Stimulated activated CD8-positive, alpha-beta memory T cell treated with anti-CD3 and anti-CD28 coated beads, Interleukin-2, amount 100 ng/mL, for 1 hour (primary cell): ENCODE results near the gene COLQ.

Source experiments
- DNase-seq, 2 donors: peaks; one replicate each; pipeline ENCODE4 v3.0.0-alpha.2; 2020; ENCODE audit warnings: low read depth in 2 of 2

Gene COLQ

DNA sequence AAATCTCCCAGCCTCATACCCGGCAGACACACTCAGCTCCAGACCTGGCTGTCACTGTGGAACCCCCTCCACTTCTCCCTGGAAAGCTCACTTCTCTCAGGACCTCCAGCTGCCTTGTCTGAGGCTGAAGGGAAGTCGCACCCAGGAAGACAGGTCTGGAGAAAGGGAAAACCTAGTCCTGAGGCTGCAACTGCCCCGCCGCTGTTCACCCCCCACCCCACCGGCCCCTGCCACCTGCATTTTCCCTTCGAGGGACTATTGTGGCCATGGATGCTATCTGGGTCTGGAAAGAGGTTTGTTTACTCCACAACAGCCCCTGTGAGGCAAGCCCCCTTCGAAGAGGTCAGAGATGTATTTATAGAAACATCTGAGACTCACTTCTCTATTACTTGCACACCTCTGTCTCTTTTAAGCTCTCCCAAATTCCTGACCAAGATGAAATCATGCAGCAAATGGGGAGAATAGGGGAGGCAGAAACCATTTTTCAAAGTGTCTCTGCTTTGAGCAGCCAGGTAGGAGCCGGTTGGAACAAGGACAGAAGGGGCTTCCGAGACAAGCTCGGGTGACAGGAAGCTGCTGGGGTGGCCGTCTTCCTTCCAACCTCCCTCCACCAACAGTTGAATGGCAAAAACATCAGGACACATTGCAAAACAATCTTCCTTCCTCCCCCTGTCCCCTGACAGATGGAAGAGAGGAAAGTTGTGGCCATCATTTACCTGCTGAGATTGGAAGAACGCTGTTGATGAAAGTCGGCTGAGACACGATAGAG is 518 bp downstream of the COLQ start:
- no peak for DNase-seq

DNA sequence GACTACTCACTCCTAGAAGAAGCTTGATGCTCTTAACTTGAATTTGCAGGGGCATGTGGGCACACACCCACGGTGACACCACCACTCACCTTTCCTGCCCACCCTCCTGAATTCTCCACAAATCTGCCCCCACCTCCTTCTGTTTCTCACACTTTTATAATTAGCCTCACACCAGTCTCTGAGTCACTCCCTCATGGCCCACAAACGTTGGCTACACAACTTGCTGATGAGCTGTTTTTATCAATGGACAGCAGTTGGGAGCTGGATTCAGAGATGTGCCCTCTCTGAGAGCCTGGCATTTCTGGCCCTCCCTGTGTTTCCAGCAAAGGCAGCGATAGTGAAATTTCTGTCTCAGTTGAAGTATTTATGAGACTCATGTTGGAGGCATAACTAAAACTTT is 1.3 kb downstream of the COLQ start:
- no peak for DNase-seq

DNA sequence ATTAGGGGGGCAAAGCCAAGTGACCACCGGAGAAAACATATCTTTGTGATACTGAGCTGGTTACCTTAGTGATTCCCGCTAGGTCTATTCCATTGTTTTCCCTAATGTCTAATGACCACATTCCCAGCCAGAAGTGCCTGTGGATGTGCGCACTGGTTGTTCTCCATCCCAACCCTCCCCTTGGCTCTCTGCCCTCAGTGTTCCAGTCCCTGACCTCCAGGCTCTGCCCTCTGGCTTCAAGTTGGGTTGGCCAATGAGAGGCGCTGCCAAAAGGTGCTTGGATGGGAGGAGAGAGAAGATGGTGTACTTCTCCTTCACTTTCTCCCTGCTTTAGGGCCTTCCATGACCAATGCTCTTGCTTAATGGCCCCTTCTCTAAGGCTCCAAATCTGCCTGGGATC is 2.4 kb downstream of the COLQ start:
- DNase-seq, result no peak

DNA sequence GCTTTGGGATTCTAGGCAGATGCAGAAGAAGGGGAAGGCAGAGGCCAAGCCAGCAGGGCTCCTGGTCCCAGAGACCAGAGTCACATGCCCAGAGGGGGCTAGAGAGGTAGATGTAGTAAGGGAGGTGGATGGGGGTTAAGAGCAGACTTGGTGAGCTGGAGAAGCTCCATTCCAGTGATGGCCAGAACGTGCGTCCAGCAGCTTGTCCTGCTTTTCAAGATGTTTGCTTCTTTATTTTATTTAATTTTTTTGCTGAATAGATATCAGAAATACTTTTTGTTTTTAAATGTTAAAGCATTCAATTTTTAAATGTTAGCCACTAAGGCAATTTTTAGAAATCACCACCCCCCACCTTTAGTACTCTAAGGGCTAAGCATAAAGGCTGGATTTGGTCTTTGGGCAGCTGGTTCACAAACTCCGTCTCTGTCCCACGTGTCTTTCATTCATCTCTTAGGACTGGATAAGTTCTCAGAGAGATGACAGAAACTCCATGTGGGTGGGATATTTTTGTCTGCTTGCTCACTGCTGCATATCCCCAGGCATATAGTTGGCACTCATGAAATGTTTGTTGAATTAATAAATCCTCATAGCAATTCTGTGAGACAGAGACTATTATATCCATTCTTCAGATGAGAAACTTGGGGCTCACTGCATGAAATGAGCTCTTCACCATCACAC is 6.7 kb downstream of the COLQ start:
- DNase-seq, result no peak

DNA sequence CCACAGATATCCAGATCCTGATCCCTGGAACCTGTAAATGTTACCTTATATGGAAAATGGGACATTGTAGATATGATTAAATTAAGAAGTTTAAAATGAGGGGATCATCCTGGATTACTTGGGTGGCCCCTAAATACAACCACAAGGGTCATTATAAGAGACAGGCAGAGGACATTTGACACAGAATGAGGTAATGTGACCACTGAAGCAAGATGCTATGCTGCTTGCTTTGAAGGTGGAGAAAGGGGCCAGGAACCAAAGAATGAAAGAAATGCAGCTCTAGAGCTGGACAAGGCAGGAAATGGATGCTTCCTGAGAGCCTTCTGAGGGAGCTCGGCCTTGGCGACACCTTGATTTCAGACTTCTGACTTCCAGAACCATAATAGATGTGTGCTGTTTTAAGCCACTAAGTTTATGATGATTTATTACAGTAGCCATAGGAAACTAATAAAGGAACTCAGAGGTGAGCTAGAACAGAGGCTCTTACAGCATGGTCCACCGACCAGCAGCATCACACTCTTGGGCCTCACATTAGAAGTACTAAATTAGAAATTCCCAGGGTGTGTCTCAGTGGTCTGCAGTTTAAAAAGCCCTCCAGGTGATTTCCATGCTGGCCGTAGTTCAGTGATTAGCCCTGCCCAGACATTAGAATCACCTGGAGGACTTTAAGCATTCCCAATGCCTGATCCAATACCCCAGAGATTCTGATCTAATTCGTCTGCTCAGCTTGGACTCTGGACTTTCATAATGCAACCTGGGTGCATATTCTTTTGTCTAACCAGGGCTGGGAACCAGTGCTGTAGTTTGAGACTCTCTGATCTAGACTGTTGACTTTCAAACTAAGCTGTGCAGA is 7.5 kb downstream of the COLQ start:
- DNase-seq, result no peak

DNA sequence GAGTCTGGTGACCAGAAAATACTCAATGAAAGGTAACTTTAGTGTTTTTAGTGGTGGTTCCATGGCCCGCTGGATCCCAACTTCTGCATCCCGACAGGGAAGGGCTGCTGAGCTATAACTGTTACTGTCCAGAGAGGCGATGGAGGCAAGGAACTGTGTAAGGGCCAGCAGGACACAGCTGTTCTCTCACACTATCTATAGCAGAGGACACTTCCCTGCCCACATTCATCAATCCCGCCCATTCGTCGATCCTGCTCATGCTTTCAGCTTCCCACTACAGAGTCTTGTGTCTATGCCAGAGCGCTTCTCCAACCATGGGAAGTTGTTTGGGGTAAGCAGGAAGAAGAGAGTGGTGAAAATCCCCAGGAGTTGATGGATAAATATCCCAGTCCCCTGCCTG is 8.4 kb downstream of the COLQ start:
- no peak for DNase-seq

DNA sequence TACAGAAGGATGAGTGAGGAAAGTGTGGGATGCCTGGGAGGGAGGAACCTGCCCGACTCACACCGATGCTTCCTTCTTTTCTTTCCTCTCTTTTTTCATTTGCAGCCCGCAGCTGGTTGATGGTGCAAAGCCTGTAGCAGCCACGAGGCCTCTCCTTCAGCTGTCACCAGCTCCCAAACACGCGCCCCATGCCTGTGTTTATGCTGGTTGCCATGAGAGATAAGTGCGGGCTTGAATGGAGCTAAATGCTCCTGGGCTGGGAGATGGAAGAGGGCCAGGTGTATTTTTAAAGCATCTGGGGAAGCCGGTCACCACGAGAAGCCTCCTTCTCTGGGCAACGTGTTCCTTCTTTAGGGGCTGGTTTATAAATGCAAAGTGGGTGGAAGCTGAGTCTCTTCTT is 9.3 kb downstream of the COLQ start:
- no peak for DNase-seq

DNA sequence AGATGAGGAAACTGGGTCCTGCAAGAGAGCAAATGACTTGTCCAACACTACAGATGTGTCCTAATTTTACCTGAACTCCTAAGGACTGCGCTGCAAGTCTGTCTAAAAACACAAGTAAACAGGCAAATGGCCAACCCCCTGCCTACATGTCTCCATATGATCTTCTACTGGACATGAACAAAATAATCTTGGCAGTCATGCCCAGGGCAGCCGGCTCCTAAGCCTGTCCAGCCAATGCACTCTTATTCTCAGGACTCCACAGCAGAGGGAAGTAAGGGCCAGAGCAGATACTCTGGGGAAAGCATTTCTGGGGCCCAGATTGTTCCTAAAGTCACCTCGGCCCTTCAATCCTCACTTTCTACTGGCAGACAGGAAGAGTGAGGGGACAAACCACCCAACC is 10.3 kb downstream of the COLQ start:
- DNase-seq, result no peak

DNA sequence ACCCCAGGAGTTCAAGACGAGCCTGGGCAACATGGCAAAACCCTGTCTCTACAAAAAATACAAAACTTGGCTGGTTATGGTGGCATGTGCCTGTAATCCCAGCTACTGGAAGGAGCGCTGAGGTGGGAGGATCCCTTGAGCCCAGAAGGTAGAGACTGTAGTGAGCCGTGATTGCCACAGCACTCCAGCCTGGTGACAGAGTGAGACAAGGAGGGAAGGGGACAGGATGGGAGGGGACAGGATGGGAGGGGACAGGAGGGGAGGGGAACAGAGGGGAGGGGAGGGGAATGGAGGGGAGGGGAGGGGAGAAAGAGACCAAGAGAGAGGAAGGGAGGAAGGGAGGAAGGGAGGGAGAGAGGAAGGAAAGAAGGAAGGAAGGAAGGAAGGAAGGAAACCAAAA is 11.0 kb downstream of the COLQ start:
- DNase-seq, result no peak

DNA sequence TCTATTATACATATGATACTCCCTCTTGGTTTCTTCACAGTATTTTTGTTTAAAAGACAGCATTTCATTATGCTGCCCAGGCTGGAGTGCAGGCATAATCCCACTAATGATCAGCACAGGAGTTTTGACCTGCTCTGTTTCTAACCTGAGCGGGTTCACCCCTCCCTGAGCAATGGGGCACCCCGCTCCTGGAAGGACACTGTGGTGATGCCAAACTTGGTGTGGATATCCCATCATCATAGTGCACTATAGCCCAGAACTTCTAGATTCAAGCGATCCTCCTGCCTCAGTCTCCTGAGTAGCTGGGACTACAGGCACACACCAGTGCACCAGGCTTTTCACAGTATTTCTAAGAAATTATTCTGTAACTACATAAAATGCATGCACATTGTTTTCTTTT is 14.9 kb downstream of the COLQ start:
- DNase-seq, result no peak

DNA sequence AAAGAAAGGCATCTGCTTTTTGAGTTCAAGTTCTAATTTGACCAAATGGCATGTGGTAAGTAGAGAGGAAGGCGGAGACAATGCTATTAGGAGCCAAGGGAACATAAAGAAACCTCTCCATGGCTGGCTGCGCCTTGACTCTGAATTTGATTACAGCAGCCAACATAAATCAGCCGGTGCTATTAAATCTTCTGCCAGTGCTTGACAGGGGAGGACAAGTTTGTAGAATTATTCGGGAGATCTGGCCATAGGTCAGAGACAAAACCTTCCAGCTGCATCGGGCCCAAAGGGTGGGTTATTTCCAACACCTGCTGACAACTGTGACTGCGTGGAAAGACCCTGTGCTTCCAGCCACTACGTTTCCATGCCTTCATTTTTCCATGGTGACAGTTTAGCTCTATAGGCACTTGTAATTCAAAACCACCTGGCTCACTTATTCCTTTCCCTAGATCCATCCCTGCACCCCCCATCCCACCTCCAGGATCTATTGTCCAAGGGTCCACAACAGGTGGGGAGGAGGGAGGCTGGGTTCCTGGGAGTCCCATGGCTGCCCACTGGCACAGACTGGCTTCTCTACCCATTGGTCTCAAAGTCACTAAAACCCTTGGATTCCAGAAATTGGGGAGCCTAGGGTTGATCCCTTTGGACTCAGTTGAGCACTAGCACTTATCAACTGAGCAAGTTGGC is 15.9 kb downstream of the COLQ start:
- no peak for DNase-seq

DNA sequence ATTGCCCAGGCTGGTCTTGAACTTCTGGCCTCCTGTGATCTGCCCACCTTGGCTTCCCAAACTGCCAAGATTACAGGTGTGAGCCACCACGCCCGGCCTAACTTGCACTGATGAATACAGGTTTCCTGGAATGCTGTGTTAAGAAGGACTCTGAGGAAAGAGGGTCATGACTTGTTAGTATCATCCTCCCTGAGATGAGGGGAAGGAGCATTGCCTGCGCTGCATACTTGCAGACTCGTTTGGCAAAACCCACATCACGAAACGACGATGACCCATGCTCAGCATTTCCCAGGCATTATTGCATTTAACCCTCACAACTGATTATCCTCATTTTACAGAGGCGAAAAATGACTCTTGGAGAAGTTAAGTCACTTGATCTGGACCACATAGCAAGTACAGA is 18.9 kb downstream of the COLQ start:
- no peak for DNase-seq

DNA sequence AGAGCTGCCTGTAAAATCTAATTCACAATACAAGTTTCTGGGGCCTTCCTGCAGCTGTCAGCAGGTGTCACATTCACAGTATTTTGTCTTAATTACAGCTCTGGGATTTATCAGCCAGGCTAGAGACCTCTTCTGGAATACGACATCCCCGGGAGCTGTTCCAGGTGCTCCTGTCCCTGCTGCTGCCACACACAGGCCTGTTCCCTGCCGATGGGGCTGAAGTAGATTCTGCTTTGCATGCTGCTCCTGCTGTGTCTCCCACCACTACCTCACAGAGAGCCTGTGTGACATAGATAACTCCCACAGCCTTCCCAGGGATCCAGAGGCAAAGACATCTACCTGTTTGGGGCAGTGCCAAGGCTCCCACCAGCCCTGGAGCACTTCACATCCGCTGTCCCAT is 20.4 kb downstream of the COLQ start:
- DNase-seq, result no peak

DNA sequence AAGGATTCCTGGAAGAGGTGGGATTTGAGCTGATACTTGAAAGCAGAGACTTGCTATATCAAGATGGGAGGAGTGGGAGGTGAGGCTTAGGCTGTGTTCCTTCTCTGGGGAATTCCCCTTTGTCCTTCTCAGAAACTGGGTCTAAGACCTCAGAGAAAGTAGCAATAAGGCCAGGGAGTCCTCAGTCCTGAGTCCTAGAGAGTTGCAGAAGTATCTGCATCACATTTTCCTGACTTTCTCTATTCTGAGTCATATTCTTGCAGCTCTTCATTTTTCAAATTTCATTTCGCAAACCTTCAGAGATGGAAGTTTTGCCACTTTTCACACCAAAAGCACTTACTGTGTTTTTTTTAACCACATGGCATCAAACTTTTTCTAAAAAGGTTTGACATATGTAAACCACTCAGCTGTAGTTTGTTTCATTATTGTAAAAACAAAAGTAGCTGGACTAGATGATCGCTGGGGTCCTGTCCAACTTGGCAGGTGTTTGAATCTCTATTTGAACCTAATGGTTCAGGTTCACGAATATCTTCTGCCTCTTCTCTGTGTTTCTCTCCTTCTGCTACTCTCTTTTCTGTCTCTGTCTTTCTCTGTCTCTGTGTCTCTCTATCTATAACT is 21.3 kb downstream of the COLQ start:
- DNase-seq, result no peak

DNA sequence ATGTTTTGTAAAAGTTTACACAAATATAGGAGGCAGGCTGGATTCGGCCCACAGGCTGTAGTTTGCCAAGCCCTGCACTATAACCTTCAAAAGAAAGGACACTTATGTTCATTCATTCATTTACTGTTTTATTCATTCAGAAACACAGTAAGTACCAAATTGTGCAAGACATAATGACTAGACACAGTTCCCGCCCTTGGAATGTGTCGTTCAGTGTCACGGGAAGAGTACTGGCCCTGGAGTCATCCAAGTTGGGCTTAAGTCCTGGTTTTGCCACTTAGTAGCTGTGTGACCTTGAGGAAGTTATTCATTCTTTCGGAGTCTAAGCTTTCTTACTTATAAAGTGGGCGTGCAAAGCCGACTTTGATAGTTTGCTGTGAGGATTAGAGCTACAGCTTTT is 22.0 kb downstream of the COLQ start:
- no peak for DNase-seq

DNA sequence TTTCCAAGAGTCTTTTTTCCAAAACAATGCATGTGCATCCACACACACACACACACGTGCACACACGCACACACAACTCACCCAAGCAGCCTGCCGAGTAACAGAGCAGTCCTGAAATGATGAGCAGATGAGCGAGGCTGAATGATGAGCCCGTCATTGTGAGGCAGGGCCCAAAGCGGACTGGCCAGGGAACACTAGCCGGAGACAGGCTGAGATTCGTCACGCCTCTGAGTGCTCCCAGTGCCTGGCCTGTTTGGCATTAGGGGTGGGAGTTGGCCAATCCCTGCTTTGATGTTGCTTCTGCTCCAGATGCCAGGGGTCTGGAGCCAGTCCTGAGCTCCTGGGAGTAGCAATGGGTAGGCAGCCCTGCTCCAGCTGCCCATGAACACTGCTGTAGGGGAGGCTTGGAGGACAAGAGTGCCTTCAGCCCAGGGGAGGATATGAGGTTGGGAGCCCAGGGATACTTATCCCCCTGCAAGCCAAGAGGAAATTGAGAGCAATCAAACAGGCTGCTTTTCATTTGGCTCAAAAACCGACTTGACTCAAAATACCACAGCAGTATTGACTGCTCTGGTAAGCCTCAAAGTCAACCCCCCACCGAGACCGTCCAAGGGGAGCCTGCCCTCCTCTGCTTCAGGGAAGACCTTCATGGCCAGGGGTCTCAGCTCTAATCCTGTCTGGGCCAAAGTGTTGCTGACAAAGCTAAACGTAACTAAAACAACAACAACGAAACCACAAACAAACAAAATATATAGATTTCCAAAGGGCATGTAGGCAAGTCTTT is 22.9 kb downstream of the COLQ start:
- DNase-seq, result no peak

DNA sequence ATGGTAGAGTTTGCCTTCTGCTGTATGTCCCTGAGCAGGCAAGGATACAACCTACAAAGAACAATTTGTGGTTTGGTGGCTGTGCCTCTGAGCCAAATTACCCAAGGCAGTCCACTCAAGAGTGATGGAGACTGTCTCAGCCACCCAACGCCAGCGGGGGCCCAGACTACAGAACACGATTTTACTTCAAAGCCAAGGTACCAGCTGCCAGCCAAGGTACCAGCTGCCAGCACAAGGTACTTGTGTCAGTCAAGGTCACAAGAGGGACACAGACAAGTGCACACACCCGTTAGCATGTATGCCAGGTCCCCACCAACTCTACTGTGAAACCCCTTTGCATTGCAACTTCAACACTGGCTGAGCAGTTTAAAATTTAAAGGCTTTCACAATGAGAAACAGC is 23.5 kb downstream of the COLQ start:
- DNase-seq, result no peak

DNA sequence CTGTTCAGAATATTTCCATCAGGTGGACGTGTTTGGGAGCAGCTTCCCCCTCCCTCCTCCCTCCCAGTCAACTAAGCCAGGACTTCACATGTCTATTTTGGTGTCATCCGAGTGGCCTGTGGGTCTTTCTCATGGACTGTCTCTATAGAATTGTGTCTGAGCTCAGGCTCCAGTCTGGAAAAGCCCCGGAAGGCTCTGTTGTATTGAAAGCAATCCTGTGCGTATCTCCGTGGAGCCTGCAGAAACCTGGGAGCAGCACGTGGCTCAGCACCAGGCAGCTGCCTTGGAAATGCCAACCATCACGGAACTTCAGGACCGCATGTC is 25.2 kb downstream of the COLQ start:
- DNase-seq, result no peak

DNA sequence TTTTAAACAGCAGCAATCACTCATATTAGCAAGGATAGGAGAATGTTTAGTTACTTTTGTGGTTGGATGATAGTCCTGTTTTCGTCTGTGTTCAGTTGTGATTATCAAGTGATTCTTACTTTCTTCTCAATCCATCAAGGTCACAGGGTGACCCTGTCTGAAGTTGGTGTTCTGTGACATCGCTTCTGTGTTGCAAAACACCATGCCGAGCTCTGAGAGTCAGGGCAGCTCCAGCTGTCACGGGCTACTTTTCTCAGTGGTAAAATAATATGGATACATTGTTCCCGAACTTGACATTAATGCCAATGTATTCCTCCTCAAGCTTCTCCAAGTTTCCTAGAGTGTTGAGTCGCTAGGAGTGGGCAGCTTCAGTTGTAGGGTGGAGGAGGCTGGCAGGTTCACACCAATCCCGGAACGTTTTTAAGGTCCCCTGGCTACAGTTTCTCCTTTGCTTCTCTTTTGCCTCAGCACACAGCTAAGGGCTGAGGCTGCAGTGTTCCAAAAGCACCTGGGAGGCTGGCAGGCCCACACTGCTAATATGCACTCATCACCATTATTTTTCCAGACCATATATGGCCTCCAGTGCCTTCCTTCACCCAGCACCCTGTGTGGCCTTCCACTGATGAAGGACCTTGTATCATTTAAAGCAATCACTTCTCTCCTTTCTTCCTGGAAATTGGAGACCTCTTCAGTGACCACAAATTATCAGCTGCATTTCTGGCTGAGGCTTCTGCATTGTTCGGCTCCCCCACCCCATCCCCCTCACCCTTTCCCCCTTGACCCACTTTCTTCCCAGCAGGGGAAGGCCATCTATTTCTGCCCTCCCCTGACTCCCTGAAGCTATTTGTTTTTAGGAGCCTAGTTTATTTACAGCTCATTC is 25.8 kb downstream of the COLQ start:
- no peak for DNase-seq

DNA sequence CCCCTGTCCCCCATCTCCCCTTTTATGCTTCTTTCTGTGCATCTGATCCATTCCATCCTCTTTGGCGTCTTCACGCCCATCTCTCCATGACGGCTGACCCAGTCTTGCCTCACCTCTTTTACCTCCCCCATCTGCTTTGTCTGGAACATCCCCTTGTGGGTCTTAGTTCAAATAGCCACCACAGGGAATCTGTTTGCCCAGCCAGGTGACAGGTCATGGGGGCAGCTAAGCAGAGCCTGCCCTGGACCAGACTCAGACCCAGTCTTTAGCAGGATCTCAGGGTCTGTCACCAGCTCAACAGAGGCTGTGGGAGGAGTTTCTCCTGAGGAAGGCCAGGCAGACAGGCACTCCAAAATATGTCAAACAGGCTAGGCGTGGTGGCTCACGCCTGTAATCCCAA is 28.1 kb downstream of the COLQ start:
- DNase-seq, result no peak
